IPS-18c (cell line): ENCODE data around the gene MSMB.
"Not testable (repeated sequence)": the region's sequence is repeated elsewhere in the genome, so short reads cannot be mapped to it uniquely, and the experiment has no call there.

Source experiments
- H3K4me3 ChIP-seq: 2 replicates; pipeline ENCODE4 v1.7.0; 2013; ENCODE audit warnings: low read depth, mild to moderate bottlenecking, low read length, moderate library complexity; ENCODE audit not compliant: insufficient read depth
- H3K9me3 ChIP-seq: one replicate; pipeline ENCODE4 v1.6.1; 2013; ENCODE audit warnings: mild to moderate bottlenecking, low read length, moderate library complexity; ENCODE audit not compliant: control insufficient read depth, insufficient read depth

MSMB gene

GRCh38 chr10:46001187-46001756, 44.8 kb downstream of the MSMB start:
- Histone ChIP-seq H3K4me3 (no peak overlapping the region), H3K9me3 (no peaks in the 10 kb centered on the region)

- H3K9me3 ChIP-seq, result no peaks in the 10 kb centered on the region
- no peak overlapping the region for H3K4me3 ChIP-seq
Observed at GRCh38 chr10:46000538-46000937, 45.5 kb downstream of the MSMB start.

GRCh38 chr10:45999955-46000354, 46.1 kb downstream of the MSMB start:
- H3K9me3 ChIP-seq, H3K4me3 ChIP-seq: not testable (repeated sequence)

- Histone ChIP-seq H3K9me3 (no peaks in the 10 kb centered on the region), H3K4me3 (no peak overlapping the region)
Observed at GRCh38 chr10:45997994-45998763, 47.9 kb downstream of the MSMB start.

GRCh38 chr10:45997557-45997956, 48.5 kb downstream of the MSMB start:
- Histone ChIP-seq H3K4me3 (no peak overlapping the region), H3K9me3 (no peaks in the 10 kb centered on the region)

- not testable (repeated sequence) for H3K9me3 ChIP-seq, H3K4me3 ChIP-seq
Observed at GRCh38 chr10:45985590-45985989, 60.5 kb downstream of the MSMB start.

GRCh38 chr10:45984473-45984872, 61.6 kb downstream of the MSMB start:
- H3K9me3 ChIP-seq, H3K4me3 ChIP-seq: not testable (repeated sequence)

- not testable (repeated sequence) for H3K9me3 ChIP-seq, H3K4me3 ChIP-seq
Observed at GRCh38 chr10:45983538-45984186, 62.4 kb downstream of the MSMB start.
